Stimulated activated CD4-positive, alpha-beta T cell treated with anti-CD3 and anti-CD28 coated beads, Interleukin-12 subunit alpha, Interleukin-12 subunit beta, amount 100 ng/mL, for 4 hours (primary cell): ENCODE measurements around the gene TSPAN5.

Experiments
- DNase-seq: peaks from one replicate; pipeline ENCODE4 v3.0.0-alpha.2; 2020

TSPAN5 gene

GRCh38 chr4:98581126-98581525 lies 77.3 kb downstream of the TSPAN5 start:
- DNase-seq, result no peak

- no peak for DNase-seq
Measured at GRCh38 chr4:98577956-98578355, 80.5 kb downstream of the TSPAN5 start.

GRCh38 chr4:98574816-98575215 lies 83.6 kb downstream of the TSPAN5 start:
- DNase-seq, result no peak

- no peak for DNase-seq
Measured at GRCh38 chr4:98573791-98574190, 84.6 kb downstream of the TSPAN5 start.

GRCh38 chr4:98572697-98573096 lies 85.7 kb downstream of the TSPAN5 start:
- no peak for DNase-seq

- DNase-seq, result no peak
Measured at GRCh38 chr4:98571161-98571786, 87.1 kb downstream of the TSPAN5 start.

GRCh38 chr4:98570151-98570797 lies 88.1 kb downstream of the TSPAN5 start:
- no peak for DNase-seq

GRCh38 chr4:98568941-98569663 lies 89.3 kb downstream of the TSPAN5 start:
- no peak for DNase-seq

GRCh38 chr4:98567611-98568010 lies 90.8 kb downstream of the TSPAN5 start:
- no peak for DNase-seq

- DNase-seq, result no peak
Measured at GRCh38 chr4:98566361-98567008, 91.9 kb downstream of the TSPAN5 start.

- DNase-seq, result no peak
Measured at GRCh38 chr4:98565681-98566301, 92.6 kb downstream of the TSPAN5 start.

GRCh38 chr4:98564852-98565251 lies 93.6 kb downstream of the TSPAN5 start:
- no peak for DNase-seq

GRCh38 chr4:98560321-98560720 lies 98.1 kb downstream of the TSPAN5 start:
- no peak for DNase-seq

GRCh38 chr4:98558471-98559169 lies 99.8 kb downstream of the TSPAN5 start:
- no peak for DNase-seq

- no peak for DNase-seq
Measured at GRCh38 chr4:98557194-98557892, 101.1 kb downstream of the TSPAN5 start.

GRCh38 chr4:98556451-98556850 lies 102.0 kb downstream of the TSPAN5 start:
- no peak for DNase-seq

- DNase-seq, result no peak
Measured at GRCh38 chr4:98555798-98556445, 102.5 kb downstream of the TSPAN5 start.

- DNase-seq, result no peak
Measured at GRCh38 chr4:98546910-98547594, 111.4 kb downstream of the TSPAN5 start.

- DNase-seq, result no peak
Measured at GRCh38 chr4:98544818-98545414, 113.5 kb downstream of the TSPAN5 start.

- DNase-seq, result no peak
Measured at GRCh38 chr4:98544141-98544817, 114.1 kb downstream of the TSPAN5 start.
